NCI-H2029 (cell line): ENCODE measurements around the gene CYP4B1.

ENCODE experiments used
- DNase-seq: peaks from one replicate; lab custom pipeline; 2025; lab: John Stamatoyannopoulos, UW

CYP4B1 gene

DNA sequence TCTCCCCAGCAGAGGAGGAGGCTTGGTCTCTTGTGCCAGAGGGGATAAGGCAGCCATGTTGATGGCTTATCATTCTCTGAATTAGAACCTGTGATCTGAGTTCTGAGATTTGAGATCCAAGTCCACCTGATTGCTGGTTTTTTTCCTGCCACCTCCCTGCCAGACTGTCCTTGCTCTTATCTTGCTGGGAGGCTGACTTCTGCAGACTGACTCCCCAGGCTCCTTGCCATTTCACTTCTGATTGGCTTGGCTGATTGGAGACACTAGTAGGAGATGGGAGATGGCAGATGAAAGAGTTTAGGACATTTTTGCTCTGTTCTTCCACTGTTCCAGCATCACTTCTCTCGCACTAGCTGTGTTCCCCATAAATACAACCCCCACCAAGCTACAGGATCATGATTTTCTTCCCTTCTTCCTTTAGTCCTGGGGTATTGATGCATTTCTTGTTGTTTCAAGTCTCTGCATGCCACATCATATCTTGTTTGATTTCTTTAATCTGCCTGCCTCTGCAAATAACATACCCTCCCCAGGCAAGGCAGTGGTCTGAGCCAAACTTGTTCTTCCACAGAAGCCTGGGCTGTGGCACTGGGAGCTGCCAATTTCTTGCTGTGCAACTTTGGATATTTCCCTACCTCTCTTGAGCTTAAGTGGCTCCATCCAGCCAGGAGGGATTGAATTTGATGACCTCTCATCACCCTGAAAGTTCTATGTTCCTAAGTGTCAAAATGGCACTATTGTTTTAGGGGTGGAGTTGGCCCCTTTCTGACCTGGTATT lies 963 bp upstream of the CYP4B1 start:
- DNase-seq, result no peak

DNA sequence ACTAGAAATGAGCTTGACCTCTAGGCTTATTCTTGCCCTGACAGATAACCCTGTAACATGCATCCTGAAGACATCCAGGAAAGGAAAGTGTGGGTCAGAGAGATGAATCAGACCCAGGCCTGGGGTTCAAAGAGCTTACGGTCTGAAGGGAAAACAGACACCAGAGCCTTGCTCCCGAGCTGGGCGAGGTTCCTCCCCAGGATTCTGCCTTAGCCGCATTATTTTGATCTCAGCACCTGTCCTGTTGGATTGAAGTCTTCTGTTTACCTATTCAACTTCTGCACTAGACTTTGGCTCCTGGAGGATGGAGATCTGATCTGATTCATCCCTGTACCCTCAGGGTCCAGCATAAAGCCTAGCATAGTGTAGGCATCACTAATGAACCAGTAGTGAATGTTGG lies 1.9 kb downstream of the CYP4B1 start:
- DNase-seq, result no peak

GRCh38 chr1:46801323-46802055 lies 2.6 kb downstream of the CYP4B1 start:
- DNase-seq, result peak; percentile 94

- DNase-seq, result peak; percentile 77
Observed at GRCh38 chr1:46802081-46802480, 3.2 kb downstream of the CYP4B1 start.

DNA sequence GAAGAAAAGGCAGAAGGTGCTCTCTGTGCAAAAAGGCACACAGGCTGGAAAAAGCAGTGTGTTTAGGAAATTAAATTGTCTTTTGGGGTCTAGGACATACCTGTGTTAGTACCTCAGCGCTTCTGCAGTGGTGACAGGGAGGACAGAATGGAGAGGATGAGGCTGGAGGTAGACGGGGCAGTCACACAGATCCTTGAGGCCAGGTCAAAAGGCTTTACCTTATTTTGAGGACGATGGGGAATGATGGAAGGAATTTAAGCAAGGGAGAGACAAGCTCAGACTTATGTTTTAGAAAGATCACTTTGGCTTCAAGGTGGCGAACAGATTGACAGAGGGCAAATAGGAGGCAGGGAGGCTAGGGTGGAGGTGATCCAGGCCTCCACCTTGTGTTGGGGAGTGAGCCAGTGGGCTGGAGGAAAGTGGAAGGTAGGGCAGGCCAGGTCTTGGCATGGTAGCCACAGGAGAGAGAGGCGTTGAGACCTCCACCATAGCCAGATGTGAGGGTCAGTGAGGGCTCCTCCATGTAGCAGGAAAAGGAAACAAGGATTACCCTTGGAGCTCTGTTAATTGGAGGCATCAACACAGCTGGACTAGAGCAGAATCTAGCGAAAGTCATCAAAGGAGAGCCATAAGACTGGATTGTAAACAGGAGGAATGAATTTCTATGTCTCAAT lies 4.2 kb downstream of the CYP4B1 start:
- no peak for DNase-seq

DNA sequence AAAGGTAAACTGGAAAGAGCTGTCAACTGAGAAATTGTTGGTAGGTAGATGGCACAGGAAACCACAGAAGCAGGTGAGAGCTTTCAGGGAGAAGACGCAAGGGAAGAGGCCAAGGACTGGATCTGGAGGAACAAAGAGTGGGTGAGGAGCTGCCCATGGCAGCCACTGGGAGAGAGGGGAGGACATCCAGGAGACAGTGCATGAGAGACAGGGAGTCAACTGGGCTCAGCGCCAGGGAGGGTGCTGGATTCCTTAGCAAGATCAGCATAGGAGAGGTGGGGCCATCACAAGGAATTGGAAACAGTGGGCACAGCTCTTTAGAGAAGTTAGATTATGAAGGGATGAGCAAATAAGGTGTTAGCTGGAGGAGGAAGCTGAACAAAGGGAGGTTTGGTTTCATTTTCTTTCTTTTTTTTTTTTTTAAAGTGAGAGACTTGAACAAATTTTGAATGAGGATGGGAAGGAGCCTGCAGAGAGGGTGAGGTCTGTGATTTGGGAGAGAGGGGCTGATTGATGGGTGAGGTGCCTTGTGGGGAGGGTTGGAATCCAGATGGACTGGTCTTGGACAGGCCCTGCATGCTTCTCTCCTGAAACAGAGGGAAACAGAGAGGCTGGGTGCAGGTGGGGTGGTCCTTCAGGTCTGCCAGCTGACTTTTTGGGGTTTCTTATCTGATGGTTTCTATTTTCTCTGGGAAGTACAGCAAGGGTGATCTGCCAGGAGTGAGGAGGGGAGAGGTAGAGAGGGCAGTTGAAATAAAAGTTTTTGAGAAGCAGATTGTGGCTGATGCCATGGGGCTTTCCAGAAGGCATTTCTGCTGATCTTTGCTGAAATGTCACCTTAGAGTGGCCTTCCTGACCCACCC lies 5.4 kb downstream of the CYP4B1 start:
- peak; percentile 43 for DNase-seq

- DNase-seq, result peak; percentile 45
Observed at GRCh38 chr1:46804926-46805325, 6.1 kb downstream of the CYP4B1 start.

- DNase-seq, result no peak
Observed at GRCh38 chr1:46805755-46806154, 6.9 kb downstream of the CYP4B1 start.

DNA sequence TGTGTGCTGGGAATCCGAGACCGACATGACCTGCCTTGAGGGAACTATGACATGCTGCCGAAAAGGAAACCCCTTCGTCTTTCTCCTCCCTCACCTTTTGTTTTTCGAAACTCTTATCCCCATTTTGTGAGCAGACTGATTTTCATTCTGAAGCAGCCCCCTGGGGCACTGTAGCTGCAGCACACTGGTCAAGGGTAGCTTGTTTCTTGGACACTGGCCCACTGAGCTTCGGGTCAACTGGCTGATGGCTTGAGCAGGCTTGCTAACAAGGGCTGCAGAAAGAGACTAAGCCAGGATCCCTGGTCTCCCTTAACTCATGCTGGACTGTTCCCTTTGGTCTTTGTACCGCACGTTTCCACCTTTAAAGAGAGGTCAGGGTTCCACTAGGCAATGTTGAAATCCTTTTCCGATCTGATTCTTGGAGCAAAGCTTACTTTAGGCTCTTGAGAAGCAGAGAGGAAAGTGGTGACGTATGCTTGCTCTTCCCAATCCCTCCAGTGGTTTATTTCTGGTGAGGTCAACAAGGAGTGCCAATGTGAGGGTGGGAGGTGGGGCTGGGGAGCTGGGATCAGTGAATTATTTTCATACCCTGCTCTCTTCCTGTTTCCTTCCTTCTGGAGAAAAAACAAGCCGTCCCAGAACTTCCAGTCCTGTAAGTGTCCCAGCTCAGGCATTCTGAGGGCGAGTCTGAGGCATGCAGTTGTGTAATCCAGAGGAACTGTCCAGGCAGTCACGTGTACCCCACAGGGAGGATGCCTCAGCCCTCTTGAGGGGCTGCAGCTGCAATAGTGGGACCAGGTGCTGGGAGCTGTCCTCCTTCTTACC lies 7.6 kb downstream of the CYP4B1 start:
- DNase-seq, result no peak

GRCh38 chr1:46807046-46807972 lies 8.5 kb downstream of the CYP4B1 start:
- DNase-seq, result peak; percentile 26

DNA sequence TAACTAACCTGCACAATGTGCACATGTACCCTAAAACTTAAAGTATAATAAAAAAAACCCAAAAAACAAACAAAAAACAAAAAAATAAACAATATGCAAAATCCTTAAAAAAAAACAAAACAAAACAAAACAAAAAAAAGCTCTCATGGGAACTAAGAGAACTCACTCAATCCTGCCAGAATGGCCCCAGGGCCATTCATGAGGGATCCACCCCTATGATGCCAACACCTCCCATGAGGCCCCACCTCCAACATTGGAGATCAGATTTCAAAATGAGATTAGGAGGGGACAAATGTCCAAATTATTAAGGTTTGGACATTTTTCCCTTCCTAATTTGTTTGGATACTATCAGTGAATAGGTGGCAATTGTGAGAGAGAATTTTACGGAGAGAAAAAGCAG lies 10.2 kb downstream of the CYP4B1 start:
- DNase-seq, result no peak

GRCh38 chr1:46809904-46810303 lies 11.1 kb downstream of the CYP4B1 start:
- no peak for DNase-seq

DNA sequence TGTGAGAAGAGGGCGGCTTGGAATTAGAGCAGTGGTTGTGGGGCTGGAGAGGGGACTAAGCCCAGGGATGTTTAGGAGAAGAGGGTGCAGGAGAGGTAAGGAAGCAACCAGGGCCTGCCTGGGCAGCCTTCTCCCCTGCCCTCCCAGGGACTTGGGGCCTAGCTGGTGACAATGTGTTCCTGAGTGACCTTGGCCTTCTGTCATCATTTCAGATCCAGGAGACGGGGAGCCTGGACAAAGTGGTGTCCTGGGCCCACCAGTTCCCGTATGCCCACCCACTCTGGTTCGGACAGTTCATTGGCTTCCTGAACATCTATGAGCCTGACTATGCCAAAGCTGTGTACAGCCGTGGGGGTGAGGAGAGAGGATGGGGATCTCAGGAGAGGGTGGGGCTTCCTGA lies 11.8 kb downstream of the CYP4B1 start:
- no peak for DNase-seq

GRCh38 chr1:46811053-46811452 lies 12.2 kb downstream of the CYP4B1 start:
- no peak for DNase-seq

DNA sequence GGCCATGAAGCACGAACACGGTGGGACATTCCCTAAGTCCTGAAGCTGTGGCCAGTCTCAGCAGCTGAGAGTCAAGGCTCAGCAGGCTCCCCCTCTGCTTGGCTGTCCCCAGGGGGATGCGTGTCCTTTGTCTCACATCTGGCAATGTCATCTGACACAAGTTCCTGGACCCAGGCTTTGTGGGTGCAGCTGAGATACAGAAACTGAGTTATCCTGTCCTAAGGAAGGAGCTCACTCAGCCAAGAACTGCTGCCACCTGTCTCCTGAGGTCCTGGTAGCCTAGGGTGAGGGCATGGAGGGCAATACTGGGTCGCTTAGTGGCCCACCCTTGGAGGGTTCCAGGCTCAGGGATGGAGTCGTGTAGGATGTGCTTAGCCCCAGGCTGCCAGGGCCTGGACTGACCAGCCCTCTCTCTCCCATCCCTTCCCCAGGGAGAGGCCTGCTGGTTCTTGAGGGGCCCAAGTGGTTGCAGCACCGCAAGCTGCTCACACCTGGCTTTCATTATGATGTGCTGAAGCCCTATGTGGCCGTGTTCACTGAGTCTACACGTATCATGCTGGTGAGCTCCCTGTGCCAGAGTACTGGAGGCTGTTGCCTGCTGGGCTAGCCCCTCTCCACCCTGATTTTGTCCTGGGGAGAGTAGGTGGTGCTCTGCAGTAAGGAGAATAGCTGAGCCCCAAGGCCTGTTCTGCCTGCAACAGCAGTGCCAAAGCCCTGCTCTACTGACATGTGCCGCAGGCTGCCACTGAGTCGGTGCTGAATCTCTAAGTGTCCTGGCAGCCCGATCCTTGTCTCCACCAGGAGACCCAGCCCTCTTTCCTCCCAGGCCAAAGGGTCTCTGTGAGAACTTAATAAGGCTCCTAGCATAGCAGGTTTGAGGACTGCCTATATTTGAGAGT lies 13.5 kb downstream of the CYP4B1 start:
- no peak for DNase-seq

DNA sequence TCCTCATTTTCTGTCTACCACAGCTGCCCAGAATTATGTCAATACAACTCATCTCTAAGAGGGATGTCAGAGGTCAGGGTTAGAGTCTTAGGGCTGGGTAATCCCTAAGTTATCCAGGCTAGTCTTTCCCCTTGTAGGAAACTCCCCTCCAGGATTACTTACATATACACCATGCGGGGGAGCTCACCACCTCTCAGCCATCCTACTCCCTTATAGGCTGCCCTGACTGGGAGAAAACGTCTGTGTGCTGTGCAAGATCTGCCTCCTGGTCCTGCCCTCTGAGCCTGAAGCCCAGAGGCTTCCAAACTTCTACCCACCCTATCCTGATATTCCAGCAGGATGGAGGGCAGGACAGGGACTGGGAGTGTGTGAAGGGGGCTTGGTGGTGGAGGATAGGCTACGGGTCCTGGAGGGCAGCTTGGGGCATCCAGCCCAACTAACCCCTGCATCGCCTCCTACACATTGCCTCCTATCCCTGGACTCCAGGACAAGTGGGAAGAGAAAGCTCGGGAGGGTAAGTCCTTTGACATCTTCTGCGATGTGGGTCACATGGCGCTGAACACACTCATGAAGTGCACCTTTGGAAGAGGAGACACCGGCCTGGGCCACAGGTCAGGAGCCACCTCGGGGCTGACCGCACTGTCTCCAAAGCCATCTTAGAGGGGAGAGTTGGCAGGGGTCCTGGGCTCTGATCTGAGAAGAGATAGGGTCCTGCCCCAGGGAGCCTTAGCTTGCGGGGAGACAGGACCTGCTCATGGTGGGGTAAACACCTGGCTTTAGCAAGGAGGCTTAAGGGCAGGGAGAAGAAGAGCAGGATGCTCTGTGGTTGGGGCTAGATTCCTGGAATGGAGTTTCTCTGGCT lies 14.4 kb downstream of the CYP4B1 start:
- DNase-seq, result no peak

DNA sequence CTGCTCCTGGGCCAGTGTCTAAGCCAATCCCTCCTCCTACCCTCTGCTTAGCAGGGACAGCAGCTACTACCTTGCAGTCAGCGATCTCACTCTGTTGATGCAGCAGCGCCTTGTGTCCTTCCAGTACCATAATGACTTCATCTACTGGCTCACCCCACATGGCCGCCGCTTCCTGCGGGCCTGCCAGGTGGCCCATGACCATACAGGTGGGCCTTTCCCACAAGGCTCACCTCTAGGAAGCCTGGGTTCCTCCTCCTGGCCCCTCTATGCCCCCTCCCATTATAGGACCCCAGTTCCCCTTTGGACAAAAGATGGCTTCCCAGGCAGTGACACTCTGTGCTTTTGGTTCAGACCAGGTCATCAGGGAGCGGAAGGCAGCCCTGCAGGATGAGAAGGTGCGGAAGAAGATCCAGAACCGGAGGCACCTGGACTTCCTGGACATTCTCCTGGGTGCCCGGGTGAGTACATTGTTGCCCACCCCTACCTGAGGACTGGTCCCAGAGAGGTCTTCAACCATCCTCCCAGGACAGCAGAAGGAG lies 15.1 kb downstream of the CYP4B1 start:
- DNase-seq, result no peak

DNA sequence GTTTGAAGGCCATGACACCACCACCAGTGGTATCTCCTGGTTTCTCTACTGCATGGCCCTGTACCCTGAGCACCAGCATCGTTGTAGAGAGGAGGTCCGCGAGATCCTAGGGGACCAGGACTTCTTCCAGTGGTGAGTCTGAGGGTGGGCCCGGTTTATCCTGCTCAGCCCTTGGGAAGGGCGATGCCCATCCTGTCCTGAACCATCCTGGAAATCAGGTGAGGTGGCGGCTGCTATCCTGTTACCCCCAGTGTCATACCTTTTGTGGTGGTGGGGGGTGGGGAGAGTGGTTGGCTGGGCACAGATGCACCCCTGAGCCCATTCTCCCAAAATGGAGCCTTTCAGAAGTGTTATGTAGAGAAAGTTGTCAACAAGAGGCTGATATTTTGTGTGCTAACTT lies 16.3 kb downstream of the CYP4B1 start:
- DNase-seq, result no peak
